ENCODE data around the gene KCNJ18.
"Not testable (repeated sequence)": the region's sequence is repeated elsewhere in the genome, so short reads cannot be mapped to it uniquely, and the experiment has no call there.

- not testable (repeated sequence) for TF ChIP-seq CTCF (IDR thresholded peaks at IDR 0.05); REST (IDR thresholded peaks at IDR 0.05); RAD21 (conservative IDR thresholded peaks at IDR 0.05 in 1 of 2, IDR thresholded peaks at IDR 0.05 in 1 of 2); CEBPB (IDR thresholded peaks at IDR 0.05)
Observed at GRCh38 chr17:21718971-21719370, 26.6 kb downstream of the KCNJ18 start.
